GM18505 (cell line): ENCODE results near the gene SLC8B1.

Experiments
- ATAC-seq: cut with Tn5 transposase; IDR thresholded peaks from one replicate; pipeline ENCODE4 v1.9.1; 2021; ENCODE audit not compliant: unreplicated experiment
- POLR2A ChIP-seq: IDR thresholded peaks from 4 replicates; pipeline ENCODE4 v1.6.1; 2011; ENCODE audit warnings: borderline replicate concordance; ENCODE audit not compliant: insufficient read depth, insufficient read length; ENCODE audit errors: extremely low read depth

Gene SLC8B1

GRCh38 chr12:113297621-113298471, 37.1 kb downstream of the SLC8B1 start:
- no peak for ATAC-seq
- no peak for TF ChIP-seq POLR2A

GRCh38 chr12:113297214-113297587, 37.7 kb downstream of the SLC8B1 start:
- TF ChIP-seq POLR2A: no peak
- no peak for ATAC-seq

- ATAC-seq: no peak
- no peak for TF ChIP-seq POLR2A
These were observed 38.2 kb downstream of the SLC8B1 start for GRCh38 chr12:113296557-113297213.

- ATAC-seq: no peak
- TF ChIP-seq POLR2A: no peak
These were observed 38.9 kb downstream of the SLC8B1 start for GRCh38 chr12:113295886-113296556.

- no peak for ATAC-seq
- no peak for TF ChIP-seq POLR2A
These were observed 41.8 kb downstream of the SLC8B1 start for GRCh38 chr12:113293100-113293499.

GRCh38 chr12:113292547-113292946, 42.4 kb downstream of the SLC8B1 start:
- TF ChIP-seq POLR2A: no peak
- no peak for ATAC-seq

GRCh38 chr12:113292091-113292490, 42.8 kb downstream of the SLC8B1 start:
- no peak for ATAC-seq
- no peak for TF ChIP-seq POLR2A

- TF ChIP-seq POLR2A: no peak
- no peak for ATAC-seq
These were observed 43.3 kb downstream of the SLC8B1 start for GRCh38 chr12:113291586-113291985.

GRCh38 chr12:113290506-113290905, 44.4 kb downstream of the SLC8B1 start:
- no peak for ATAC-seq
- TF ChIP-seq POLR2A: no peak

GRCh38 chr12:113289361-113289760, 45.5 kb downstream of the SLC8B1 start:
- TF ChIP-seq POLR2A: no peak
- ATAC-seq: no peak

- ATAC-seq: no peak
- TF ChIP-seq POLR2A: no peak
These were observed 47.0 kb downstream of the SLC8B1 start for GRCh38 chr12:113287899-113288282.

- ATAC-seq: no peak
These were observed 47.6 kb downstream of the SLC8B1 start for GRCh38 chr12:113287146-113287898.

GRCh38 chr12:113286712-113287111, 48.2 kb downstream of the SLC8B1 start:
- TF ChIP-seq POLR2A: no peak
- ATAC-seq: no peak

More at GRCh38 chr12:113287146-113287898, 47.6 kb downstream of the SLC8B1 start:
- no peak for TF ChIP-seq POLR2A

- TF ChIP-seq POLR2A: no peak
- no peak for ATAC-seq
These were observed 49.0 kb downstream of the SLC8B1 start for GRCh38 chr12:113285679-113286610.
